ENCODE measurements around the gene FSTL3.

FSTL3 gene

GRCh38 chr19:704447-704741 lies 28.2 kb downstream of the FSTL3 start:
- no peak for TF ChIP-seq GATA2 (IDR thresholded peaks at IDR 0.05; ENCODE audit: low read depth, low read length)
- TF ChIP-seq GATA3 (IDR thresholded peaks at IDR 0.05; ENCODE audit: low read depth, low read length) = no peak

DNA sequence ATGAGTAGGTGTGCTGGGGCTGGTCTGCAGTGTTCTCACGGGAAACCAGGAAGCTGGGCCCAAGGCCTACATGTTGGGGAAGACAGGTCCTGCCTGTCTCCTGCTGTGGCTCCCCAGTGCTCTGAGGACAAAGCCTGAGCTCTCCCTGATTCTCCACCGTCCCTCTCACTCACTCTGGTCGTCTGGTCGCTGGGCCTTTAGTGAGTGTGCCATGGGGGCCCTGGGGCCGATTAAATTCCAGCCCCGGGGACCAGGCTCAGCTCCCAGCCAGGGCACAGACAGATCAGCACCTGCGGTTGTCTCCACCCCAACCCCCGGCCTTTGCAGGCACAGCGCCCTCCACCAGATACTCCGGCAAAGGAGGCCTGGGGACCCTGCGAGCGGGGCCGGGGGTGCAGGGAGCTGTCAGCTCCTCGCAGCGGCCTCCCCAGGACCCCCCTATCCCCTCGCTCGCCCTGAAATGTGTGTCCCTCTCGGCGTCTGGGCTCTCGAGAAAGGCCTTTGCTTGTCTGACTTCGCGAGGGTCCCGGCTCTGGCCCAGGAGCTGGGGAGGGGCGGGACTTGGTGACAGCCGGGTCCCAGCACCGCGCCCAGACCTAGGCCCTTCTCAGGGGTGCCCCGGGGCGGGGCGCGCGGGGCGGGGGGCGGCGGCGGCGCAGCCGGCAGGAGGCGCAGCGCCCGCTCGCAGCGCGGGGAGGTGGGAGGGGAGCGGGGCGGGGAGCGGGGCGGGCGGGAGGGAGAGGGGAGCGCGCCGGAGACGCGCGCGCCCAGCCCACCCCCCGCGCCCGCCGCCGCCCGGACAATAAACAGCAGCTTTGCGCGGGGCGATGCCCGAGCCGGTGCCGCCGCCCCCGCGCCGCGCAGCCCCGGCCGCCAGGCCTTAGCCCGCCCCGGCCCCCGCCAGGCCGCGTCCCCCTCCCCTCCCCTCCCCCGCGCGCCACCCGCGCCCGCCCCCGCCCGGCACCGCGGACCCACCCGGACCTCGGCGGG lies 32.3 kb downstream of the FSTL3 start, which contains the start of gene PALM:
Gene PALM (plus strand): TSS at position 782 of the 990 bp plus-strand sequence. CDS start 212 bp downstream, outside the sequence.
- TF ChIP-seq GATA3 (IDR thresholded peaks at IDR 0.05; ENCODE audit: low read depth, low read length) (no peak), GATA2 (IDR thresholded peaks at IDR 0.05; ENCODE audit: low read depth, low read length) (no peak)

DNA sequence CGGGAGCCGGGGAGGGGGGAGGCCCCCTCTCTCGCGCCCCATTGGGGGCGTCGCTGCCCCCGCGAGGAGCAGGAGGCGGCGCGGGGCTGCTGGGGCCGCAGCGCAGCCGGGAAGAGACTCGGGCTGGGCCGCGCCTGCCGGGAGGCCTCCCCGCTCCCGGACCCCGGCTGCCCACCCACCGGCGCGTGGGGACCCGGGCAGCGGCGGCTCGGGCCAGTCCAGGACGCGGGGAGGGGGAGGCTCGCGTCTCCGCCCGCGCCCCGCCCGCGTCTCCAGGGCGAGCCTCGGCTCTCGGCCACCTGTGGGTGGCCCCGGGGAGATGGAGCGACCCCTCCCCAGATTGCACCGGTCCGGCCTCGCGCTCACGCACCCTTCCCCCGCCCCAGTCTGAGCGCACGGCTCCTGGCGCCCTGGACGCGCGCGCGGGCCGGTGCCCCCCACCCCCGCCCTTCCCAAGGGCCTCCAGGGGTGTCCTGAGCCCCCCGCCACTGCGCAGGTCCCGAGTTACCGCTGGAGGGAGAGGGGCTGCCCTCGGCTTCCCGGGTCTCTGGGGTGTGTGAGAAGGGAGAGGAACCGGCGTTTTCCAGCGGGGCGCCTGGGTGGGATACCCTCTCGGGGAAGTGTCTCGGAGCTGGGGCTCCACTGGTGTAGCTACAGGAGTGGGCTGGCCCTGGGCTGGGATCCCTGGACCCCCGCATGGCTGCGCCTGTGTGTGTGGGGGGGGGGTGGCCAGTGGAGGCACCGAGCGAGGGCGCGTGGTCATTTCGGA lies 33.2 kb downstream of the FSTL3 start:
- TF ChIP-seq GATA2 (IDR thresholded peaks at IDR 0.05; ENCODE audit: low read depth, low read length) (no peak), GATA3 (IDR thresholded peaks at IDR 0.05; ENCODE audit: low read depth, low read length) (no peak)

GRCh38 chr19:709965-710571 lies 33.9 kb downstream of the FSTL3 start:
- TF ChIP-seq GATA2 (IDR thresholded peaks at IDR 0.05; ENCODE audit: low read depth, low read length) = no peak
- no peak for TF ChIP-seq GATA3 (IDR thresholded peaks at IDR 0.05; ENCODE audit: low read depth, low read length)

DNA sequence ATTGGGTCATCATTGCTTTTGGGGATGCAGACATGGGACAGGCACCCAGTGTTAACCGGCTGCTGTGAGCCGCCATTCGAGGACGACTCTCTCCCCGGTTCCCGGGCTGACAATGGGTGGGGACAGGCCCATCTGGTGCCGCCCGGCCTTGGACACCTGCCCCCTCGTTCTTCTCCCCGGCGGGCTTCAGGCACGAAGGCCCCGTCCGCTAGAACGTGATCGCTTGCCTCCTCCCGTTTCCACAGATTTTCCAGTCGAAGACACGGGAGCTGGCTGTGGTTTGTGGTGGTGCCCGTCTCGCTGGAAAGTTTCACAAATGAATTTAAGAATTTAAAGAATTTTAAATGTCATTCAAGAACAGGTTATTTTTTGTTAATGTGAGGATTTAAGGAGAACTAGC lies 34.6 kb downstream of the FSTL3 start:
- TF ChIP-seq GATA3 (IDR thresholded peaks at IDR 0.05; ENCODE audit: low read depth, low read length) (no peak), GATA2 (IDR thresholded peaks at IDR 0.05; ENCODE audit: low read depth, low read length) (no peak)

DNA sequence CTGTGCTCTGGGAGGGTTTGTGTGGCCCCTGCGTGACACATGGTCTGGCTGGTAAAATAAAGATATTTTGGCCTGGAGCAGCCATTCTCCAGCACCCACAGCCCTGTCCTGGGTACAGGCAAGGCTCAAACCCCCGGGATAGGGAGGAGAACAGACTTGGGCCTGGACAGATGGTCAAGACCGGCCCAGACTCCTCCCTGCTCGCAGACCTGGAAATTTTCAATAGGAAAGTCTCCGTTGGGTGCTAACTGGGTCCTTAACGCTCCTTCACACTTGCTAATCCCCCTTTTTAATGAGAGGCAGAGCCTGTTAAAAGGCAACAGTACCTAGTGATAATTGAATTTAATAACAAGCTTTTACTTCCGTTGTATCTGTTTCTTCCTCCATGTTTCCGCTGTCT lies 35.1 kb downstream of the FSTL3 start:
- TF ChIP-seq GATA3 (IDR thresholded peaks at IDR 0.05; ENCODE audit: low read depth, low read length) = no peak
- no peak for TF ChIP-seq GATA2 (IDR thresholded peaks at IDR 0.05; ENCODE audit: low read depth, low read length)

- TF ChIP-seq GATA3 (IDR thresholded peaks at IDR 0.05; ENCODE audit: low read depth, low read length) (no peak), GATA2 (IDR thresholded peaks at IDR 0.05; ENCODE audit: low read depth, low read length) (no peak)
Observed at GRCh38 chr19:715347-715746, 39.2 kb downstream of the FSTL3 start.

- TF ChIP-seq GATA2 (IDR thresholded peaks at IDR 0.05; ENCODE audit: low read depth, low read length) (no peak), GATA3 (IDR thresholded peaks at IDR 0.05; ENCODE audit: low read depth, low read length) (no peak)
Observed at GRCh38 chr19:718251-718951, 42.2 kb downstream of the FSTL3 start.

DNA sequence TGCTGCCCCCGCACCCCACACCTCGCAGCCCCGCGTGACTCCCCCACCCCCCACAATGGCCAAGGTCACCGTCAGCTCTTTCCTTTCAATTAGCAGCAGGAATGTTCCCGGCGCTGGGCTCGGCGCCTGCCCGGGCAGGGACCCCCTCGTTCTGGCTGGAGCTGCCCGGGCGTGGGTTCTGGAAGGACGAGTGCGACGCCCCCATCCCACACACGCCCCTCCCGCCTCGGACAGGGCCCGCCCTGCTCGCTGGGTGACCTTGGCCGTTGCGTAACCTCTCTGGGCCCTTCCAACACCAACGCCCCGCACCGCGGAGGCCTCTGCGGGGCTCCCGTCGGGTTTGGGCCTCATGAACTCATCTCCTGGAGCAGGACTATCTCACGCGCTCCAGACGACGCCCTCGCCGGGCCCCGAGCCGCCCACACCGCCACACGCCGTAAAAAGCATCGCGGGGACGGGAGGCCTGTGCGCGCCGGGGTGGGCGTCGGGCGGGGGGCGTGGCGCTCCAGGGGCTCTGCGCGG lies 42.9 kb downstream of the FSTL3 start:
- TF ChIP-seq GATA2 (IDR thresholded peaks at IDR 0.05; ENCODE audit: low read depth, low read length) (no peak), GATA3 (IDR thresholded peaks at IDR 0.05; ENCODE audit: low read depth, low read length) (no peak)

- no peak for TF ChIP-seq GATA3 (IDR thresholded peaks at IDR 0.05; ENCODE audit: low read depth, low read length)
- no peak for TF ChIP-seq GATA2 (IDR thresholded peaks at IDR 0.05; ENCODE audit: low read depth, low read length)
Observed at GRCh38 chr19:719636-720344, 43.6 kb downstream of the FSTL3 start.

DNA sequence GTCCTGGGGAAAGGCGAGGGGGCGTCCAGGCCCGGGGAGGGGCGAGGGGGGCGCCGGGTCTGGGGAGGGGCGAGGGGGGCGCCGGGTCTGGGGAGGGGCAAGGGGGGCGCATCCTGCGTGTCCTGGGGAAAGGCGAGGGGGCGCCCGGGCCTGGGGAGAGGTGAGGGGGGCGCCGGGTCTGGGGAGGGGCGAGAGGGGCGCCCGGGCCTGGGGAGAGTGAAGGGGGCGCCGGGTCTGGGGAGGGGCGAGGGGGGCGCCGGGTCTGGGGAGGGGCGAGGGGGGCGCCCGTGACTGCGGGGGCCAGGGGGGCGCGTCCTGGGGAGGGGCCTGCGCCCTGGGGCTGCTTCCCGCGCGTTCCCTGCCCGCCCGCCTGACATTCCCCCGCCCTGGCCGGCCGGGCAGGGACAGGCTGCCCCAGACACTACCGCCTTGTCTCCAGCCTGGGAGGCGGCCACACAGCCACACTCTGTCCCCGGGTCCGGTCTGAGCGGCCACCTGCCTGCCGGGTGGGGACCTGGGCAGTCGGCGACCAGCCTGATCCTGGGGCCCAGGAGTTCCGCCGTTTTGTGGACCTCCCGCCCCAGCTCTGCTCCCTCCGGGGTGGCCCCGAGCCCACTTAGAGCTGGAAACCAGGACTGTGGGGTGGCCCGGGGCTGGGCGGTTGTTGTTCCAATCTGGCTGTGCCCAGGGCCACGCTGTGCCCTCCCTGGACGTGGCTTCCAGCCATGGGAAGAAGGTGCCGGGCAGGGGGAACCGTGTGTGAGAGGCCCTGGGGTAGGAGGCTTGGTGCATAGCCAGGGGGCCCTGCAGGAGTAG lies 44.4 kb downstream of the FSTL3 start:
- TF ChIP-seq GATA3 (IDR thresholded peaks at IDR 0.05; ENCODE audit: low read depth, low read length) (no peak), GATA2 (IDR thresholded peaks at IDR 0.05; ENCODE audit: low read depth, low read length) (no peak)

DNA sequence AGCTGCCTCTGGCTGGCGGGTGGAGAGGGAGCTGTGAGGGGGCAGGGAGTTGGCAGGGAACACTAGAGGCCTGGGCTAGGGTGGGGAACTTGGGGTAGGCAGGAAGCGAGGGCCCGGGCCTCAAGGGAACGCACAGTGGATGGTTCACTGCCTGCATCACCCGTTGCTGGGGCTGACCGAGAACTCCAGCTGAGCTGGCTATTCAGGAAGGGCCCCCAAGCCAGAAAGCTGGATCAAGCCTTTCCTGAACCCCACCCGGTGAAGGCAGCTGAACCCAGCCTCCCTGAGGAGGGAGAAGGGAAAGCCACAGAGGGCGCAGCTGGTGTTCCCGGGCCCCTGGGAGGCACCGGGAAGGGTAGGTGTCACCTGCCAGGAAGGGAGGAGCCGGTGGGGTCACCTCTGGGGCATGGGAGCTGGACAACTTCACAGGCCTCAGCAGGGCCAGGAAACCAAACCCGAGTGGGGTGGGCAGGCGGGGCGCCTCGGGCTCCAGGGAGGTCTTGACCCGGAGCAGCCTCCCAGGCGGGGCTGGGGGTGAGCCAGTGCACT lies 46.4 kb downstream of the FSTL3 start:
- TF ChIP-seq GATA3 (IDR thresholded peaks at IDR 0.05; ENCODE audit: low read depth, low read length) (no peak), GATA2 (IDR thresholded peaks at IDR 0.05; ENCODE audit: low read depth, low read length) (no peak)

All from SH-SY5Y (cell line).